Measurements from ENCODE around the gene RAB3GAP2.
"Not testable (repeated sequence)": the region's sequence is repeated elsewhere in the genome, so short reads cannot be mapped to it uniquely, and the experiment has no call there.

RAB3GAP2 gene, protein sequence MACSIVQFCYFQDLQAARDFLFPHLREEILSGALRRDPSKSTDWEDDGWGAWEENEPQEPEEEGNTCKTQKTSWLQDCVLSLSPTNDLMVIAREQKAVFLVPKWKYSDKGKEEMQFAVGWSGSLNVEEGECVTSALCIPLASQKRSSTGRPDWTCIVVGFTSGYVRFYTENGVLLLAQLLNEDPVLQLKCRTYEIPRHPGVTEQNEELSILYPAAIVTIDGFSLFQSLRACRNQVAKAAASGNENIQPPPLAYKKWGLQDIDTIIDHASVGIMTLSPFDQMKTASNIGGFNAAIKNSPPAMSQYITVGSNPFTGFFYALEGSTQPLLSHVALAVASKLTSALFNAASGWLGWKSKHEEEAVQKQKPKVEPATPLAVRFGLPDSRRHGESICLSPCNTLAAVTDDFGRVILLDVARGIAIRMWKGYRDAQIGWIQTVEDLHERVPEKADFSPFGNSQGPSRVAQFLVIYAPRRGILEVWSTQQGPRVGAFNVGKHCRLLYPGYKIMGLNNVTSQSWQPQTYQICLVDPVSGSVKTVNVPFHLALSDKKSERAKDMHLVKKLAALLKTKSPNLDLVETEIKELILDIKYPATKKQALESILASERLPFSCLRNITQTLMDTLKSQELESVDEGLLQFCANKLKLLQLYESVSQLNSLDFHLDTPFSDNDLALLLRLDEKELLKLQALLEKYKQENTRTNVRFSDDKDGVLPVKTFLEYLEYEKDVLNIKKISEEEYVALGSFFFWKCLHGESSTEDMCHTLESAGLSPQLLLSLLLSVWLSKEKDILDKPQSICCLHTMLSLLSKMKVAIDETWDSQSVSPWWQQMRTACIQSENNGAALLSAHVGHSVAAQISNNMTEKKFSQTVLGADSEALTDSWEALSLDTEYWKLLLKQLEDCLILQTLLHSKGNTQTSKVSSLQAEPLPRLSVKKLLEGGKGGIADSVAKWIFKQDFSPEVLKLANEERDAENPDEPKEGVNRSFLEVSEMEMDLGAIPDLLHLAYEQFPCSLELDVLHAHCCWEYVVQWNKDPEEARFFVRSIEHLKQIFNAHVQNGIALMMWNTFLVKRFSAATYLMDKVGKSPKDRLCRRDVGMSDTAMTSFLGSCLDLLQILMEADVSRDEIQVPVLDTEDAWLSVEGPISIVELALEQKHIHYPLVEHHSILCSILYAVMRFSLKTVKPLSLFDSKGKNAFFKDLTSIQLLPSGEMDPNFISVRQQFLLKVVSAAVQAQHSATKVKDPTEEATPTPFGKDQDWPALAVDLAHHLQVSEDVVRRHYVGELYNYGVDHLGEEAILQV (N-terminal part only)

DNA sequence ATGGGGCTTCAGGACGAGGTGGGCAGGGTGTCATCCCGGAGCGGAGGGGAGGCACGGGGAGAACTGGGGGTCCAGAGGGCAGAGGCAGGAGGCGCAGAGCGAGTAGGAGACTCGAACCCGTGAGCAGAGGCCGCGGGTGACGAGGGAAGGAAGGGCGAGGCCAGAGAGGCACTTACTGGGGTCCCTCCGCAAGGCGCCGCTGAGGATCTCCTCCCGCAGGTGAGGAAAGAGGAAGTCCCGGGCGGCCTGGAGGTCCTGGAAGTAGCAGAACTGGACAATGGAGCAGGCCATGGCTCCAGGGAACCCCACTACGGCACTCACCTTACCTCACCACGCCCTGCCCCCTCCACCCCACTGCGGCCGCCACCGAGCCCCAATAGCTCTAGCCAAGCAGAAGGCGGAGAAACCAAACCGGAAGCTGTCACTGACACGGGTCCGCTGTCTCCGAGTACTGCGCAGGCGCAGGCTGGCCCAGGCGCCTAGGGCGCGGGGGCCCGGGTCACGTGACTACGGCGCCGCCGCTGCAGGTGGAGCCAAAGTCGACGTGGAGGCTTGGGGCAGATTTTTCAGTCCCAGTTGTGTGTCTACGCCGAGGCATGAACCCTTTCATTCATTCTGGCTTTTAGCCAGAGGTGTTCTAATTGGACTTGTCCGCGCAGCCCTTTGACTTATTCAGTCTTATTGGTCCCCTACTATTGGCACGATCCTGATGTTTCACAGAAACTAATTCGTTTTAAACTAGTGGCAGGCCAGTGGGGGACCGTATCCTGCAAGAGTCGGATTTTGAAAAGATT lies at the start of gene RAB3GAP2:
RAB3GAP2 (minus strand) TSS at position 407 of the 794 bp plus-strand sequence; CDS start at position 291, 116 bp downstream.
- Mint-ChIP-seq H3K4me3 (no peak within 1 kb of the TSS), H3K27ac (no peak within 1 kb of the TSS), H3K36me3 (ENCODE audit: low read depth) (peaks cover 13% of the 10 kb centered on the region), H3K9me3 (no peaks in the 10 kb centered on the region), H3K4me1 (ENCODE audit: low read depth) (peaks cover 22% of the 10 kb centered on the region), H3K27me3 (no peaks in the 10 kb centered on the region)
- peak; percentile 96 for DNase-seq

DNA sequence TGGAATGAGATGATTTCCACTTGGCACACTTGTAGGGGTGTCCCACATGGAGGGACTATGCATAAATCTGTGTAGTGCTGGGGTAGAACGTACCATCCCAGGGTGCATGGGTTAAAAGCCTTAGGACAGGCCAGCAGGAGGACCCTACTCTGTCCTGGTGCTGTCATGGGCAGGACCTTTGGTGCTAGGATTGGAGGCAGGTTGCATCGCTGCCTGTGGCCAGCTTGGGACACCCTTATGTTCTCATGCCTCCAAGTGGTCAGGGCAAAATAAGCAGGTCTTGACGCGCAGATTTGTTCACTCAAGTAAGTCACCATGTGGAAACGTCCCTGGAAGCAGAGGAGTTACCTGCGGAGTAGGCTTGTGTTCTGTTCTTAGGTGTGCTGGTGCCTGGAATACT lies 49.5 kb upstream of the RAB3GAP2 start:
- DNase-seq, result no peak
- no peak overlapping the region for H3K4me3 Mint-ChIP-seq
- no peaks in the 10 kb centered on the region for H3K36me3 Mint-ChIP-seq (ENCODE audit: low read depth)
- no peak overlapping the region for H3K27ac Mint-ChIP-seq
- H3K9me3 Mint-ChIP-seq, result no peaks in the 10 kb centered on the region
- H3K27me3 Mint-ChIP-seq, result peaks cover 18% of the 10 kb centered on the region
- H3K4me1 Mint-ChIP-seq (ENCODE audit: low read depth), result no peaks in the 10 kb centered on the region

DNA sequence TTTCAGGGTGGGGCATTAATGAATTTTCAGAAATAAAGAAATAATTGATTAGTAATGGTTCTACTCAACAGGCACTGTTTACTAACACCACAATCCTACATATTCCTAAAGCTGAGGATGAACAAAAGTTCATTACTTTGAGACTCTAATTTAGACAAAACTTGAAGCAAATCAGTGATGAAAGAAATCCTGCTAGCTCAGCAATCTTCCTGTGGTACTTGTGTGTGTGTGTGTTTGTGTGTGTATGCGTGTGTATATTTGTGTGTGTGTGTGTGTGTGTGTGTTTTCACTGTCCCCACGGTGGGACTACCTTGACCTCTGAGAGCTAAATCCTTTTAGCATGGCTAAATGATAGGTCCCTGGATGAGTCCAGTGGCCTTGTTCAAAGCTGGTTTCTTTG lies 48.5 kb upstream of the RAB3GAP2 start:
- no peaks in the 10 kb centered on the region for H3K9me3 Mint-ChIP-seq
- H3K36me3 Mint-ChIP-seq (ENCODE audit: low read depth), result no peaks in the 10 kb centered on the region
- DNase-seq, result no peak
- no peak overlapping the region for H3K27ac Mint-ChIP-seq
- no peaks in the 10 kb centered on the region for H3K4me1 Mint-ChIP-seq (ENCODE audit: low read depth)
- no peak overlapping the region for H3K4me3 Mint-ChIP-seq
- peaks cover 13% of the 10 kb centered on the region for H3K27me3 Mint-ChIP-seq

DNA sequence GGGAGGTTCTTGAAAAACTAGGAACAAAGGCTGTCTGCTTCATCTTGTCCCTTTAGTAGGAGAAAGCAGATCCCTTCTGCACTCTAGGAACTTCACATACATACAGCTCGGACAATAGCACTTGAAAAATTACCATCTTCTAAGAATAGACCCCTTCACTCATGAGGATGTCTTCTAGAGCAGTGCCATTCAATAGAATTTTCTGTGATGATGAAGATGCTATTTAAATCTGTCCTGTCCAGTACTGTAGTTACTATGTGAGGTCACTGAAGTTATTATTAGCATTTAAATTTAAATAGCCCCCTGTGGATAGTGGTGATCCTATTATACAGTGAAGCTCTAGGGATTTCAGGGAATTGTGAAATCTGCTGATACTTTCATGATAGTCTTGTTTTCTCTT lies 46.4 kb upstream of the RAB3GAP2 start:
- no peaks in the 10 kb centered on the region for H3K9me3 Mint-ChIP-seq
- H3K27me3 Mint-ChIP-seq, result peaks cover 3% of the 10 kb centered on the region
- H3K27ac Mint-ChIP-seq, result no peak overlapping the region
- H3K36me3 Mint-ChIP-seq (ENCODE audit: low read depth), result no peaks in the 10 kb centered on the region
- DNase-seq, result no peak
- H3K4me3 Mint-ChIP-seq, result no peak overlapping the region
- no peaks in the 10 kb centered on the region for H3K4me1 Mint-ChIP-seq (ENCODE audit: low read depth)

DNA sequence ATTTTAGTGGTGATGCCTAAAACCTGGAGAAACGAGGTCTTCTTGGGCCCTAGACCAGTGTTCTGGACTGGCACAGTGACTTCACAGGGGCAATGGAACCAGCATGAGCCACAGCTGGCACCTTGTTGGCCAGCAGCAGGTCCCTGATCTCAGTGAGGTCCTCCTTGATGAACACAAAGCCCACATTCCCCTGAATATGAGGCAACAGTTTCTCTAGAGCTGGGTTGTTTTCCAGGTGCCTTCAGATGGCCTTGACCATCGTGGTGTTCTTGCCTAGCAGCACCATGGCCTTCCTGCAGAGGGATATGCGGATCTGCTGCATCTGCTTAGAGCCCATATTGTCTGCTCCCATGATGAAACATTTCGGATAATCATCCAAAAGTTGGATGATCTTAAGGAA lies 44.9 kb upstream of the RAB3GAP2 start:
- Mint-ChIP-seq H3K9me3 (no peaks in the 10 kb centered on the region), H3K27me3 (peaks cover 3% of the 10 kb centered on the region), H3K36me3 (ENCODE audit: low read depth) (no peaks in the 10 kb centered on the region), H3K4me3 (no peak overlapping the region), H3K4me1 (ENCODE audit: low read depth) (no peaks in the 10 kb centered on the region), H3K27ac (no peak overlapping the region)
- DNase-seq, result no peak

DNA sequence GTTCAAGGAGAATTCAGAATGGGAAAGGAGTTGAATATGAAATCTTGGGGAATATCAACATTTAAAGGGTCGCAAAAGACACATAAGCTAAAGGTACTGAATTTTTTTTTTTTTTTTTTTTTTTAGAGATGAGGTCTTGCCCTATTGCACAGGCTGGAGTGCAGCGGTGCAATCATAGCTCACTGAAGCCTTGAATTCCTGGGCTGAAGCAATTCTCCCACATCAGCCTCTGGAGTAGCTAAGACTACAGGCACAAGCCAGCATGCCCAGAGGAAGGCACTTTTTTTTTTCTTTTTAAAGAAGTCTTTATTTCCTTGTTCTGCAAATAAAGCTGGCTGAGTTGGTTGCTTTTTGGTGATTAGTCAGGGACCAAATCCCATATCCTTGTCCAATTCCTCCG lies 44.1 kb upstream of the RAB3GAP2 start:
- Mint-ChIP-seq H3K27ac (no peak overlapping the region), H3K4me3 (no peak overlapping the region), H3K36me3 (ENCODE audit: low read depth) (no peaks in the 10 kb centered on the region), H3K27me3 (peaks cover 3% of the 10 kb centered on the region), H3K9me3 (no peaks in the 10 kb centered on the region), H3K4me1 (ENCODE audit: low read depth) (no peaks in the 10 kb centered on the region)
- DNase-seq, result no peak

DNA sequence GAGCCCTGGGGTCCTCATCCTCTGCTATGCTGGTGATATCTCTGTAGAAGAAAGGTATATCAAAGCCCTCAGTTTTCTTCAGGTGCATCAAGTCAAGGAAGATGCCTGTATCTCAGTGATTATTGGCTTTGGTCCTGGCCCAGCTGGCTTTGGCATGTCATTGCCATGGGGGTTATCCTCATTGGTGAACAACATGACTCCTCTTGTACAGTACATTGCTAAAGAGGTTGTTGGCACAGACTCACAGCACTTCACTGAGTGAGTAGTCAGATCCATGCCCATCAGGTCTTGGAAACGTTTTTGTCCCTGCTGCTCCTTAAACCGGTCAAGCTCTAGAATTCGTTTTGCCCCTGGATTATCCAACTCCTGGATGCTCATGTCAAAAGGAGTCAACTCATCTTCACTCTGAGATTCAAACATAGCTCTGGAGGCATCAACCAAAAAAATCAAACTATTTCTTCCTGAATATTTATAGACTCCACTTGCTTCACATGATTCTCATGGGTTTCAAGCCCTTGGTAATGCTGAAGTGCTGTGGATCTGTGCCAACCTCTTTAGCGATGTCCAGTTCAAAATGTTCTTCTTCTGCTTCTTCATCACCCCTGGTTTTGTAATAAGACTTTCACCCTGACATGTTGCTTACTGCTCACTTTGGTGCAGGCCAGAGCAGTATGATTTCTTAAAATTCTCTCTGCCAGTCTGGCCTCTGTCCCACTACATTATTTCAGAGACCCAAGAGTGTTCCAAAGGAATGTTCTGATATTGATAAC lies 43.0 kb upstream of the RAB3GAP2 start:
- H3K9me3 Mint-ChIP-seq, result no peaks in the 10 kb centered on the region
- H3K27ac Mint-ChIP-seq, result no peak overlapping the region
- peaks cover under 1% of the 10 kb centered on the region for H3K27me3 Mint-ChIP-seq
- DNase-seq, result no peak
- no peaks in the 10 kb centered on the region for H3K4me1 Mint-ChIP-seq (ENCODE audit: low read depth)
- H3K36me3 Mint-ChIP-seq (ENCODE audit: low read depth), result no peaks in the 10 kb centered on the region
- H3K4me3 Mint-ChIP-seq, result no peak overlapping the region

DNA sequence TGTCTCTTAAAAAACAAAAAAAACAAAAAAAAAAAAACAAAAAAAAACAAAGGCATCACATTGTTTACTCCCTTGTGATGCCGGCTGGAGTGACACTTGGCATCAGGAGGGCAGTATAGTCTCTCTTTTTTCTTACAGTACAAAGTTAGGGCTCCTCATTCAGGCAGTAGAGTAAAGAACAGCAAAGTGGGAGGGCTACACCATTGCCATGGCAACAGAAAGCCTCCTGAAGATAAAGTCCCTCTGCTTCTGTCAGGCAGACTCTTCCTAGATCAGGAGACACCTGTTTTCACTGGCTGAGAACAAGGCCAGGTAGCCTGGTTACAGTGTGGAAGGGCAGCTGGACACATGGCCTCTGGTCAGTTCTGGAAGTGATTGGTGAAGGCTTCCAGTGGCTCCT lies 41.3 kb upstream of the RAB3GAP2 start:
- Mint-ChIP-seq H3K4me3 (no peak overlapping the region), H3K36me3 (ENCODE audit: low read depth) (no peaks in the 10 kb centered on the region)
- no peak for DNase-seq

DNA sequence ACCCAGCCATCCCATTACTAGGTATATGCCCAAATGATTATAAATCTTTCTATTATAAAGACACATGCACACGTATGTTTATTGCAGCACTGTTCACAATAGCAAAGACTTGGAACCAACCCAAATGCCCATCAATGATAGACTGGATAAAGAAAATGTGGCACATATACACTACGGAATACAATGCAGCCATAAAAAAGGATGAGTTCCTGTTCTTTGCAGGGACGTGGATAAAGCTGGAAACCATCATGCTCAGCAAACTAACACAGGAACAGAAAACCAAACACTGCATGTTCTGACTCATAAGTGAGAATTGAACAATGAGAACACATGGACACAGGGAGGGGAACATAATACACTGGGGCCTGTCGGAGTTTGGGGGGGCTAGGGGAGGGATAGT lies 37.9 kb upstream of the RAB3GAP2 start:
- not testable (repeated sequence) for H3K36me3 Mint-ChIP-seq (ENCODE audit: low read depth); DNase-seq; H3K9me3 Mint-ChIP-seq; H3K27ac Mint-ChIP-seq; H3K4me3 Mint-ChIP-seq; H3K4me1 Mint-ChIP-seq (ENCODE audit: low read depth)
- peaks cover 11% of the 10 kb centered on the region for H3K27me3 Mint-ChIP-seq

More for the DNA sequence above, 41.3 kb upstream of the RAB3GAP2 start:
- no peaks in the 10 kb centered on the region for H3K4me1 Mint-ChIP-seq (ENCODE audit: low read depth)
- H3K27me3 Mint-ChIP-seq, result peaks cover 2% of the 10 kb centered on the region
- H3K9me3 Mint-ChIP-seq, result no peaks in the 10 kb centered on the region
- no peak overlapping the region for H3K27ac Mint-ChIP-seq

DNA sequence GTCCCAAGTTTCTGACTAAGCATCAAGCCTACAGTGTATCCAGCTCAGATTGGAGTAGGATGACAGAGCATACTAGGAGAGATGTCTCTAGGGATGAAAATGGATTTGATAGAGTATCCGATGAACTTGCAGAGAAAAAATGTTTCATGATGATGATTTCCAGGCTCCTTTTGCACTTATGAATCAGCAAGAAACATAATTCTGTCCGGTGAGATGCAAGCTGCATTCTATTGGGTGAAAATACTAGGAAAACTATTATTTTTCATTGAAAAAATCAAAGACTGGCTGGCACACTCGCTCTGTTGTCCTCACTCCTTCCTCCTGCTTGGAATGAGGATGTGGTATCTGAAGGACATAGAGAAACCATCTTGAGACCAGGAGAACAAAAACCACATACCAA lies 35.4 kb upstream of the RAB3GAP2 start:
- Mint-ChIP-seq H3K9me3 (no peaks in the 10 kb centered on the region), H3K27me3 (peaks cover 23% of the 10 kb centered on the region), H3K4me3 (no peak overlapping the region), H3K4me1 (ENCODE audit: low read depth) (no peaks in the 10 kb centered on the region), H3K36me3 (ENCODE audit: low read depth) (no peaks in the 10 kb centered on the region), H3K27ac (no peak overlapping the region)
- no peak for DNase-seq

DNA sequence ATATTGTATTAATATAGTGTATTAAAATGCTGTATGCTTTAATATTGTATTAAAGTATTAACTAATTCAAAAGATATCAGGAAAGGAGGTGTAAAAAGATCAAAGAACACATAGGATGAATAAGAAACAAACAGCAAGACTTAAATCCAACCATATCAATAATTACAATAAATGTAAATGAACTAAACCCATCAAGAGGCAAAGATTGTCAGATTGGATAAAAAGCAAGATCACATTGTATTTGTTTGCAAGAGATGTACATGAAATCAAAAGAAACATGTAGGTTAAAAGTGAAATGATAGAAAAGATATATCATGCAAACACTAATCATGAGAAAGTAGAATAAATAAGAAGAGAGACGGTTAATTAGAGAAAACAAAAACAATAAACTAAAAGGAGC lies 34.1 kb upstream of the RAB3GAP2 start:
- H3K27ac Mint-ChIP-seq, result no peak overlapping the region

DNA sequence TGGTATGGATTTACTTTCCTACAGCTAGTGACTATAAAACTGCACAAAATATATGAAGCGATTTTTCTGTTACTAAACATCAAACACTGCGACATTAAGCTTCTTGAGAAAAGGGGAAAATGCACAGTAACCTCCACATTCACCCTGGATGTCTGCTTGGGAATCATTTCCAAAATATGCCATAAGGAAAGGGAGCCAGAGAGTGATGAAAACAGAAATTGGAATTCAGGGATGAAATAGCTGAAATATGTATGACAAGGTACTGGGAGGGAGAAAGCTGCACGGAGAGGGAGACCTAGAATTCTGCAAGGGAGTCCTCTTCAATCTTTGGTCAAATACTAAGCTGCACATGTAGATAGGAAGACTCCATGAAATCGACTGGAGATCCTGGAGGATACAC lies 31.6 kb upstream of the RAB3GAP2 start:
- Mint-ChIP-seq H3K9me3 (no peaks in the 10 kb centered on the region), H3K36me3 (ENCODE audit: low read depth) (no peaks in the 10 kb centered on the region), H3K27ac (no peak overlapping the region), H3K27me3 (peaks cover 24% of the 10 kb centered on the region), H3K4me3 (no peak overlapping the region), H3K4me1 (ENCODE audit: low read depth) (peaks cover 1% of the 10 kb centered on the region)
- DNase-seq, result no peak

More for the DNA sequence above, 34.1 kb upstream of the RAB3GAP2 start:
- Mint-ChIP-seq H3K9me3 (no peaks in the 10 kb centered on the region), H3K4me1 (ENCODE audit: low read depth) (no peaks in the 10 kb centered on the region), H3K4me3 (no peak overlapping the region), H3K36me3 (ENCODE audit: low read depth) (no peaks in the 10 kb centered on the region), H3K27me3 (peaks cover 26% of the 10 kb centered on the region)
- no peak for DNase-seq

DNA sequence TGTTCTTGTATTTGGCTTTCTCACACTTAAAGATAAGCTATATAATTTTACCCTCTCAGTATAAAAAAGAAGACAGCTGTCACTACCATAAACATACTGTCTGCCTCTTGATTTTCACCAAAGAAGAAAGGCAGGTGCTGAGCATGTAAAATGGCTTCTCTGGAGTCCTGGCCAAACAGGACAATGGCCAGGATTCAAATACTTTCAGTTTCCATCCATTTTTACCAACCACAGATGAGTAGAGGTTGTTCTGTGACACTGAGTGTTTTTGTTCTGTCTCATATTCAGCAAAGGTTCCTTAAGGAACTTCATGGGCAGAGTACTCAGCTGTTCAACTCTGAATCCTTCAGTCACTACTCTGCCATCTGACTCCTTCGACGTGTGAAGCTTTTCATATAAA lies 29.4 kb upstream of the RAB3GAP2 start:
- Mint-ChIP-seq H3K27ac (no peak overlapping the region), H3K4me1 (ENCODE audit: low read depth) (peaks cover 1% of the 10 kb centered on the region), H3K27me3 (peaks cover 15% of the 10 kb centered on the region), H3K4me3 (no peak overlapping the region), H3K9me3 (no peaks in the 10 kb centered on the region), H3K36me3 (ENCODE audit: low read depth) (no peaks in the 10 kb centered on the region)
- no peak for DNase-seq

Measured in activated T-cell treated with anti-CD3 and anti-CD28 coated beads, Interleukin-2, amount 50 U/mL, for 24 hours (primary cell).